ENCODE data around the gene GMPS. TPM values are rescaled to one million over a fixed set of nuclear protein-coding genes. Genes with fewer than 3 reads are reported as not detected.
"Not testable (repeated sequence)": the region's sequence is repeated elsewhere in the genome, so short reads cannot be mapped to it uniquely, and the experiment has no call there.

GMPS gene
- 103 and 109 TPM in 2 replicates for total RNA-seq

- intact Hi-C loops (cut with micrococcal nuclease), result loop anchor here (1.0 to 10.0 kb wide), 8 partner anchors 8 to 1548 kb away; partner anchors contain the start of genes C3orf33, DHX36, PLCH1 and SLC33A1
These were observed at the start of gene GMPS for GRCh38 chr3:155870133-155870944. Gene GMPS (plus strand): TSS chr3:155870650. CDS start chr3:155870871, 221 bp downstream.

- intact Hi-C loops (cut with micrococcal nuclease), result not testable (repeated sequence)
These were observed 41.9 kb upstream of the GMPS start for GRCh38 chr3:155828490-155829098.

GRCh38 chr3:155835341-155836071 lies 34.9 kb upstream of the GMPS start:
- intact Hi-C loops (cut with micrococcal nuclease), result no loop called here

- intact Hi-C loops (cut with micrococcal nuclease), result no loop called here
These were observed 26.9 kb upstream of the GMPS start for GRCh38 chr3:155843569-155843968.

- intact Hi-C loops (cut with micrococcal nuclease), result no loop called here
These were observed 24.3 kb upstream of the GMPS start for GRCh38 chr3:155846119-155846518.

- intact Hi-C loops (cut with micrococcal nuclease), result no loop called here
These were observed 22.5 kb upstream of the GMPS start for GRCh38 chr3:155847993-155848392.

- intact Hi-C loops (cut with micrococcal nuclease), result not testable (repeated sequence)
These were observed 21.0 kb upstream of the GMPS start for GRCh38 chr3:155849404-155849803.

- intact Hi-C loops (cut with micrococcal nuclease), result no loop called here
These were observed 18.1 kb upstream of the GMPS start for GRCh38 chr3:155852341-155852740.

GRCh38 chr3:155853214-155854140 lies 17.0 kb upstream of the GMPS start:
- intact Hi-C loops (cut with micrococcal nuclease), result loop anchor here (1.0 to 2.0 kb wide), 8 partner anchors 9 to 1529 kb away; partner anchors contain the start of genes C3orf33, DHX36, GMPS and TIPARP

GRCh38 chr3:155854141-155854940 lies 16.1 kb upstream of the GMPS start, which contains the start of gene SLC33A1:
Gene SLC33A1 (minus strand): TSS chr3:155854427. CDS start chr3:155853997, 430 bp downstream.
- intact Hi-C loops (cut with micrococcal nuclease), result loop anchor here (1.0 to 2.0 kb wide), 8 partner anchors 8 to 1530 kb away; partner anchors contain the start of genes C3orf33, DHX36, GMPS and TIPARP

GRCh38 chr3:155859859-155860258 lies 10.6 kb upstream of the GMPS start:
- intact Hi-C loops (cut with micrococcal nuclease), result no loop called here

- intact Hi-C loops (cut with micrococcal nuclease), result not testable (repeated sequence)
These were observed 10.0 kb upstream of the GMPS start for GRCh38 chr3:155860424-155860823.

- intact Hi-C loops (cut with micrococcal nuclease), result loop anchor here (1.0 kb wide), 2 partner anchors 7 to 9 kb away; partner anchors contain the start of genes GMPS and SLC33A1
These were observed 8.8 kb upstream of the GMPS start for GRCh38 chr3:155861476-155862183.

- intact Hi-C loops (cut with micrococcal nuclease), result loop anchor here (1.0 kb wide), 2 partner anchors 8 kb away; partner anchors contain the start of genes GMPS and SLC33A1
These were observed 8.0 kb upstream of the GMPS start for GRCh38 chr3:155862290-155862982.

- intact Hi-C loops (cut with micrococcal nuclease), result no loop called here
These were observed 7.2 kb upstream of the GMPS start for GRCh38 chr3:155863072-155863784.

GRCh38 chr3:155869691-155870090 lies 759 bp upstream of the GMPS start:
- intact Hi-C loops (cut with micrococcal nuclease), result loop anchor here (1.0 to 10.0 kb wide), 8 partner anchors 7 to 1547 kb away; partner anchors contain the start of genes C3orf33, DHX36, PLCH1 and SLC33A1

All from T-helper 2 cell treated with Interferon-gamma antibody and Interleukin-4, amounts not matched to agents 100 ng/mL and 5 ng/mL, for 36 hours (primary cell).